Esophagus squamous epithelium (tissue), 5 donors: ENCODE results near the gene TEP1. TPM values are rescaled to one million over a fixed set of nuclear protein-coding genes. Genes with fewer than 3 reads are reported as not detected.
A peak's percentile ranks its signal among the peaks of the same experiment; 100 is the strongest.

ENCODE experiments used
- DNase-seq: peaks from one replicate; lab custom pipeline; 2025; lab: John Stamatoyannopoulos, UW
- H3K27ac ChIP-seq, 4 donors: fragments of 200-600 bp; sonication (generic); one replicate each; pipeline ENCODE4 v1.5.1; 2016 to 2019; ENCODE audit warnings: mild to moderate bottlenecking in 1 of 4
- H3K27me3 ChIP-seq, 4 donors: fragments of 200-600 bp; sonication (generic); 1 replicate in 3 of 4; 2 replicates in 1 of 4; pipeline versions ENCODE4 v1.5.1 to v1.6.0; 2017 to 2021; ENCODE audit warnings: antibody characterized with exemption in 1 of 4
- H3K36me3 ChIP-seq, 3 donors: fragments of 200-600 bp; sonication (generic); one replicate each; pipeline ENCODE4 v1.5.1; 2016 to 2019
- H3K4me1 ChIP-seq, 3 donors: fragments of 200-600 bp; sonication (generic); one replicate each; pipeline ENCODE4 v1.5.1; 2017 to 2019
- H3K4me3 ChIP-seq, 4 donors: fragments of 200-600 bp; sonication (generic); 1 replicate in 3 of 4; 2 replicates in 1 of 4; pipeline ENCODE4 v1.5.1; 2016 to 2019; ENCODE audit warnings: mild to moderate bottlenecking in 2 of 4, moderate library complexity in 1 of 4
- H3K9me3 ChIP-seq, 3 donors: fragments of 200-600 bp; sonication (generic); one replicate each; pipeline ENCODE4 v1.5.1; 2016 to 2019
- CTCF ChIP-seq, 6 experiments: fragments of 450-650 bp in 4 of 6; fragments of 200-600 bp in 2 of 6; sonication (generic) in 2 of 6; IDR thresholded peaks; one replicate each; pipeline ENCODE4 v1.5.1; 2016 to 2019; ENCODE audit warnings: antibody characterized with exemption in 6 of 6, mild to moderate bottlenecking in 4 of 6, moderate library complexity in 4 of 6
- POLR2A ChIP-seq, 4 donors: fragments of 450-650 bp; IDR thresholded peaks; one replicate each; pipeline ENCODE4 v1.6.1; 2017; ENCODE audit warnings: antibody characterized with exemption in 4 of 4, mild to moderate bottlenecking in 4 of 4, moderate library complexity in 3 of 4
- WGBS, 2 donors: methylation state at CpG; one replicate each; pipeline ENCODE4 v1.1.5; 2018; 5-methylcytosine and 5-hydroxymethylcytosine counted together
- intact Hi-C: fragments of 100-400 bp; cut with DNase I; formaldehyde crosslinking; loops from one replicate; pipeline ENCODE4 v1.15.0; 2022
- total RNA-seq, 4 donors: library from RNA; depleted of rRNA; stranded (reverse); fragments of >200 nt; gene quantifications; one replicate each; pipeline ENCODE4 v1.1.0, GENCODE V29; 2016
- donor health status: DM: yes; HTN: yes; CAD: no.

Gene TEP1
- total RNA-seq, 4 donors from 2014 or later = 13.4 to 16.6 (median 14.7) TPM

DNA sequence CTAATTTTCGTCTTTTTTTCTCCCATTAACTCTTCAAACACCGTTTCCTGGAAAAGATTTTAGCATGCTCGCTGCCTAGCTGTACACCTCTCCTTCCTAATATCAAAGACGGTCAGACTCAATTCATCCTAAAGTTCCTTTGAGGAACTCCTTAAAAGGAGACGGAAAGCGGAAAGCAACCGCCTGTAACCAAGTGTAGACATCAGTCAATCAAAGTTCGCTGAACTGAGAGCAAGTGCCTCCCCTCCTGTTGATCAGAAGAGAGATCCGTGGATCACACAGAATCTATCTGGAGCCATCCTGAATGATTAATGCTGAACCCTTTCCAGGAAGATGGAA lies 412 bp upstream of the TEP1 start:
- H3K27me3 ChIP-seq = no peaks in the 10 kb centered on the region
- H3K9me3 ChIP-seq = no peaks in the 10 kb centered on the region
- no peak for DNase-seq
- peak overlapping the region; percentile 53 to 91 (median 85) for H3K4me3 ChIP-seq
- H3K36me3 ChIP-seq = no peaks in the 10 kb centered on the region
- TF ChIP-seq CTCF (IDR thresholded peaks at IDR 0.05) = no peak
- TF ChIP-seq POLR2A (IDR thresholded peaks at IDR 0.05) = no peak
- intact Hi-C loops = loop anchor here (5.0 to 10.0 kb wide), 2 partner anchors 69 to 194 kb away; partner anchors contain the start of gene PARP2
- 5 to 8% methylated on average over 9 of the region's 9 CpGs for WGBS, 2 donors
- peak overlapping the region; percentile 88 to 99 (median 98) for H3K27ac ChIP-seq
- peaks cover 0 to 35% (median 10%) of the 10 kb centered on the region in 3 donors for H3K4me1 ChIP-seq

GRCh38 chr14:20412411-20412810 lies 890 bp downstream of the TEP1 start:
- intact Hi-C loops = loop anchor here (5.0 to 10.0 kb wide), 2 partner anchors 68 to 195 kb away; partner anchors contain the start of gene PARP2
- peak overlapping the region; percentile 88 to 99 (median 98) for H3K27ac ChIP-seq
- no peak for DNase-seq

DNA sequence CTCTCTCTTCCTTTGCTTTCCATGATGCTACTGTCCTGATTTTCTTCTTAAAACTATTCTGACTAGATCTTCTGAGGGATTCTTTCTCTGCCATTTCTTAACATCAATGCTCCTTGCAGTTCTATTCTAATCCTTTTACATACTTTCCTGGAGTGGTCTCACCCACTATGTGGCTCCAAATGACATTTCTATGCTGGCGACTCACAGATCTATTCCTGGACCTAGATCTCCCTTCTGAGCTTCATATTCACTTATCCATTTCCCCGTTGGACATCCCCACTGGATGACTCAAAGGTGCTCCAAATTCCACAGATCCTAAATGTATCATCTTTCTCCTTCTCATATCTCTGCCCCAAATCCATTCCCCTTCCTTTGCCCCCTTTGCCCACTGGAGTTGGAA lies 4.1 kb downstream of the TEP1 start:
- 67 to 84% methylated on average over 2 of the region's 2 CpGs for WGBS, 2 donors
- Histone ChIP-seq H3K9me3 (no peaks in the 10 kb centered on the region), H3K27ac (no peak overlapping the region), H3K4me1 (peaks cover 0 to 21% (median 10%) of the 10 kb centered on the region in 3 donors), H3K27me3 (no peaks in the 10 kb centered on the region), H3K4me3 (no peak overlapping the region), H3K36me3 (peaks cover 0 to 45% (median 21%) of the 10 kb centered on the region in 3 donors)
- no peak for TF ChIP-seq POLR2A (IDR thresholded peaks at IDR 0.05)
- no peak for TF ChIP-seq CTCF (IDR thresholded peaks at IDR 0.05)
- no peak for DNase-seq
- intact Hi-C loops = no loop called here

More at GRCh38 chr14:20412411-20412810, 890 bp downstream of the TEP1 start:
- Histone ChIP-seq H3K27me3 (no peaks in the 10 kb centered on the region), H3K9me3 (no peaks in the 10 kb centered on the region), H3K36me3 (peaks cover 0 to 13% (median 8%) of the 10 kb centered on the region in 3 donors), H3K4me1 (peaks cover 0 to 35% (median 10%) of the 10 kb centered on the region in 3 donors), H3K4me3 (peak overlapping the region; percentile 53 to 91 (median 85))
- WGBS, 2 donors = 3% methylated on average over 7 of the region's 7 CpGs
- no peak for TF ChIP-seq CTCF (IDR thresholded peaks at IDR 0.05)
- no peak for TF ChIP-seq POLR2A (IDR thresholded peaks at IDR 0.05)

- Histone ChIP-seq H3K4me3 (no peak overlapping the region), H3K9me3 (no peaks in the 10 kb centered on the region), H3K4me1 (peaks cover 0 to 17% (median 0%) of the 10 kb centered on the region in 3 donors), H3K27me3 (no peaks in the 10 kb centered on the region), H3K36me3 (peaks cover 0 to 100% (median 27%) of the 10 kb centered on the region in 3 donors), H3K27ac (no peak overlapping the region)
- DNase-seq = no peak
- WGBS, 2 donors = 86 to 93% methylated on average over 3 to 10 of the region's 11 CpGs
- intact Hi-C loops = no loop called here
- TF ChIP-seq POLR2A (IDR thresholded peaks at IDR 0.05) = no peak
- TF ChIP-seq CTCF (IDR thresholded peaks at IDR 0.05) = no peak
These were observed 9.8 kb downstream of the TEP1 start for GRCh38 chr14:20403521-20403920.

- H3K4me3 ChIP-seq = no peak overlapping the region
- H3K9me3 ChIP-seq = no peaks in the 10 kb centered on the region
- TF ChIP-seq CTCF (IDR thresholded peaks at IDR 0.05) = no peak
- TF ChIP-seq POLR2A (IDR thresholded peaks at IDR 0.05) = no peak
- peaks cover 0 to 100% (median 17%) of the 10 kb centered on the region in 3 donors for H3K36me3 ChIP-seq
- H3K27me3 ChIP-seq = no peaks in the 10 kb centered on the region
- intact Hi-C loops = no loop called here
- 46 to 47% methylated on average over 8 to 10 of the region's 10 CpGs for WGBS, 2 donors
- peak overlapping the region; percentile 40 to 69 (median 62) for H3K27ac ChIP-seq
- DNase-seq = no peak
- peaks cover 0 to 17% (median 0%) of the 10 kb centered on the region in 3 donors for H3K4me1 ChIP-seq
These were observed 12.2 kb downstream of the TEP1 start for GRCh38 chr14:20400965-20401593.
